OCI-LY7 (cell line): ENCODE data around the gene RAPGEF5. TPM values are rescaled to one million over a fixed set of nuclear protein-coding genes. Genes with fewer than 3 reads are reported as not detected.

Experiments used
- BruUV-seq: library from RNA; stranded (reverse); fragments of 400-500 nt; replicated peaks from 2 replicates; lab custom pipeline; 2021; lab: Mats Ljungman, UMichigan
- CTCF ChIA-PET: fragments of 300-600 bp; sonication (Branson Sonifier 250); formaldehyde crosslinking; loops from one replicate; lab custom pipeline; 2022; ENCODE audit warnings: antibody characterized with exemption; ENCODE audit not compliant: unreplicated experiment; lab: Charles Lee
- POLR2A ChIA-PET: fragments of 300-600 bp; sonication (Branson Sonifier 250); formaldehyde crosslinking; loops from one replicate; lab custom pipeline; 2022; ENCODE audit warnings: antibody characterized with exemption; lab: Charles Lee
- DNase-seq: peaks from one replicate; pipeline ENCODE4 v3.0.0-alpha.2; 2015; ENCODE audit warnings: low spot score
- H2AFZ ChIP-seq: fragments of 200-600 bp; sonication (generic), shearing (Covaris generic); 2 replicates; pipeline ENCODE4 v1.6.1; 2014; ENCODE audit warnings: mild to moderate bottlenecking, antibody characterized with exemption, low read length, moderate library complexity
- H3K27ac ChIP-seq: fragments of 200-600 bp; sonication (generic); 2 replicates; pipeline ENCODE4 v1.5.1; 2014; ENCODE audit warnings: mixed run types, low read depth, mild to moderate bottlenecking, moderate library complexity, low read length, inconsistent platforms; ENCODE audit not compliant: poor library complexity, severe bottlenecking
- H3K36me3 ChIP-seq: fragments of 200-600 bp; sonication (generic); 2 replicates; pipeline ENCODE4 v1.6.1; 2014; ENCODE audit warnings: mild to moderate bottlenecking, antibody characterized with exemption, low read length, moderate library complexity, mixed read lengths; ENCODE audit not compliant: insufficient read depth
- H3K4me1 ChIP-seq: fragments of 200-600 bp; sonication (generic); 2 replicates; pipeline ENCODE4 v1.5.1; 2014; ENCODE audit warnings: mild to moderate bottlenecking, low read length; ENCODE audit not compliant: insufficient read depth, poor library complexity, severe bottlenecking
- H3K4me2 ChIP-seq: fragments of 200-600 bp; sonication (generic); 2 replicates; pipeline ENCODE4 v1.6.1; 2014; ENCODE audit warnings: mild to moderate bottlenecking, low read length
- H3K4me3 ChIP-seq: fragments of 200-600 bp; sonication (generic); 2 replicates; pipeline ENCODE4 v1.5.1; 2014; ENCODE audit warnings: mild to moderate bottlenecking, low read depth, low read length; ENCODE audit not compliant: poor library complexity, severe bottlenecking
- H3K79me2 ChIP-seq: fragments of 200-600 bp; sonication (generic); 2 replicates; pipeline ENCODE4 v1.6.1; 2016; ENCODE audit warnings: low read depth, mild to moderate bottlenecking, low read length, moderate library complexity, mixed read lengths; ENCODE audit not compliant: insufficient read depth
- H3K9me2 ChIP-seq: fragments of 200-600 bp; sonication (generic); 2 replicates; pipeline ENCODE4 v1.6.1; 2016; ENCODE audit warnings: mild to moderate bottlenecking, low read length, mixed read lengths; ENCODE audit not compliant: insufficient read depth
- H3K9me3 ChIP-seq: fragments of 200-600 bp; sonication (generic); 2 replicates; pipeline ENCODE4 v1.6.1; 2014; ENCODE audit warnings: mild to moderate bottlenecking, mixed run types, low read length, mixed read lengths
- H4K20me1 ChIP-seq: fragments of 200-600 bp; sonication (generic); 2 replicates; pipeline ENCODE4 v1.6.1; 2014; ENCODE audit warnings: mild to moderate bottlenecking, antibody characterized with exemption, low read length, moderate library complexity, mixed read lengths; ENCODE audit not compliant: insufficient read depth
- EZH2phosphoT487 ChIP-seq: fragments of 200-600 bp; sonication (generic); IDR thresholded peaks from 2 replicates; pipeline ENCODE4 v1.6.1; 2018; ENCODE audit warnings: low read depth, borderline replicate concordance, mild to moderate bottlenecking, mixed run types, antibody characterized with exemption, low read length, moderate library complexity, mixed read lengths
- intact Hi-C: fragments of 100-400 bp; cut with micrococcal nuclease; formaldehyde crosslinking; loops from one replicate; pipeline ENCODE4 v1.10.0; 2022; ENCODE audit not compliant: unreplicated experiment
- total RNA-seq, 2 experiments: library from RNA; depleted of rRNA in 1 of 2; stranded (reverse); fragments of >200 nt in 1 of 2; shearing (Covaris generic) in 1 of 2; gene quantifications; 2 replicates each; pipeline ENCODE4 v1.2.3, GENCODE V29; 2014 to 2022
- TF ChIP-seq, protein P1 (sequence below): fragments of 200-600 bp; sonication (generic); conservative IDR thresholded peaks from 2 replicates; pipeline ENCODE4 v1.5.1; 2014; ENCODE audit warnings: mild to moderate bottlenecking, antibody characterized with exemption, low read length, moderate library complexity, mixed read lengths

Gene RAPGEF5
- total RNA-seq, 2 experiments from 2014 or later = 114 to 115 TPM

DNA sequence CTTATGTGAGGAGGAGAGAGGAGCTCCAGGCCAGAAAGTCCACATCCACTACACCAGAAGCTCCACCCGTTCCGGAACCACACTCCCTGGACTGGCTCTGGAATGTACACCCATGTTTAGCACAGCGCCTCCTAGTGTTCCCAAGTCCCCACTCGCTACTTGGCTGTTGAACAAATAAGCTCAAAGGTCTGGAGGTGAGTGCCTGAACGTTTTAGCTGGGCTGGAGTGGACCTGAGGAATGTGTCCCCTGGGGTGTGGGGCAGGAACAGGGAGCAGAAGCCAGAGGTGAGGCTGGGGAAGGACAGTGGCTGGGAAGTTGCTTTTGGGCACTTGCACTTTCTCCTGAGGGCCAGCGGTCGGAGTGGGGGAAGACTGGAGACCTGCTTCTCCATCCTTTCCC, 247.2 kb downstream of the RAPGEF5 start:
- ChIA-PET POLR2A (interaction anchor here (0.6 to 1.2 kb wide), 3 partner anchors 9 to 386 kb away, joined by 3 to 4 read pairs (median 4); no protein-coding TSS in a partner anchor), CTCF (interaction anchor here (0.8 to 1.7 kb wide), 6 partner anchors 26 to 390 kb away, joined by 3 to 5 read pairs (median 4); partner anchors contain the start of gene STEAP1B)
- intact Hi-C loops = loop anchor here (1.0 to 10.0 kb wide), 3 partner anchors 380 to 615 kb away; partner anchors contain the start of genes IL6 and STEAP1B
- H3K4me2 ChIP-seq = no peak overlapping the region
- no peak overlapping the region for H2AFZ ChIP-seq
- H3K4me3 ChIP-seq = no peak overlapping the region
- peaks cover 40% of the 10 kb centered on the region for H3K36me3 ChIP-seq
- H3K9me3 ChIP-seq = no peaks in the 10 kb centered on the region
- no TSS peak for BruUV-seq
- no peaks in the 10 kb centered on the region for H4K20me1 ChIP-seq
- TF ChIP-seq, protein P1, sequence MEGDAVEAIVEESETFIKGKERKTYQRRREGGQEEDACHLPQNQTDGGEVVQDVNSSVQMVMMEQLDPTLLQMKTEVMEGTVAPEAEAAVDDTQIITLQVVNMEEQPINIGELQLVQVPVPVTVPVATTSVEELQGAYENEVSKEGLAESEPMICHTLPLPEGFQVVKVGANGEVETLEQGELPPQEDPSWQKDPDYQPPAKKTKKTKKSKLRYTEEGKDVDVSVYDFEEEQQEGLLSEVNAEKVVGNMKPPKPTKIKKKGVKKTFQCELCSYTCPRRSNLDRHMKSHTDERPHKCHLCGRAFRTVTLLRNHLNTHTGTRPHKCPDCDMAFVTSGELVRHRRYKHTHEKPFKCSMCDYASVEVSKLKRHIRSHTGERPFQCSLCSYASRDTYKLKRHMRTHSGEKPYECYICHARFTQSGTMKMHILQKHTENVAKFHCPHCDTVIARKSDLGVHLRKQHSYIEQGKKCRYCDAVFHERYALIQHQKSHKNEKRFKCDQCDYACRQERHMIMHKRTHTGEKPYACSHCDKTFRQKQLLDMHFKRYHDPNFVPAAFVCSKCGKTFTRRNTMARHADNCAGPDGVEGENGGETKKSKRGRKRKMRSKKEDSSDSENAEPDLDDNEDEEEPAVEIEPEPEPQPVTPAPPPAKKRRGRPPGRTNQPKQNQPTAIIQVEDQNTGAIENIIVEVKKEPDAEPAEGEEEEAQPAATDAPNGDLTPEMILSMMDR = no peak
- no peak for TF ChIP-seq EZH2phosphoT487
- H3K27ac ChIP-seq = no peak overlapping the region
- H3K79me2 ChIP-seq = no peaks in the 10 kb centered on the region
- H3K4me1 ChIP-seq = no peaks in the 10 kb centered on the region
- H3K9me2 ChIP-seq = no peaks in the 10 kb centered on the region
- DNase-seq = peak; percentile 26

DNA sequence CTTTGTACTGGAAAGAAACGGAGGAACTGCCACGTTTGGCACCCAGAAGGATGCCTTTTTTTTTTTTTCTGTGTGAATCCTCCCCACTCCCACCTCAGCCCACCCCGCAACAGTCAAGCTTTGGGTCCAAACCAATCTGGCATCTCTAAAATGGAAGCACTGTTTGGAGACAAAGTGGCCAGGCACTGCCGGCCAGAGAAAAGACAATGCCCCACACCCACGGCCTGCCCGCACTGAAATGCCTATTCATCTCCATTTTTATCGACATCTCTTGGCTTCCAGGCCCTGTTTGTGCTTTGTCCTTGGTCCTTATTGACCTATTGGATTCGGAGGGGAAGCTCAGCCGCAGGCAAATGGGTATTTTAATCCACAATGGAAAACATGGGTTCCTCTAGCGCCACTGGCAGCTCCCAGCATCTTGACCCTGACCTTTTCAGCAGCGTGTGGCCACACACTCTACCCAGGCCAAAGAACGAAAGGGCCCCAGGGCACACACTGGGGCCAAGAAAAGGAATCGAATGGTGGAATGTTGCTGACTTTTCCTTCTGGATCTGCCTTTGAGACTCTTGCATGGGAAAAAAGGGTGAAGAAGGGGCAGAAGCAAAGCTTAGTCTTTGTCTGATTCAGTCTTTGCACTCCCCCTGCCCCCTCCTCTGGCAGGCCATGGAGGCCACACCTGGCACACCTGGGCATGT, 248.7 kb downstream of the RAPGEF5 start:
- no peaks in the 10 kb centered on the region for H3K79me2 ChIP-seq
- intact Hi-C loops = loop anchor here (10.0 kb wide), 1 partner anchor 617 kb away; the partner anchor contains the start of gene IL6
- no peak overlapping the region for H3K27ac ChIP-seq
- H3K9me2 ChIP-seq = no peaks in the 10 kb centered on the region
- H3K9me3 ChIP-seq = no peaks in the 10 kb centered on the region
- no peaks in the 10 kb centered on the region for H4K20me1 ChIP-seq
- H3K36me3 ChIP-seq = peaks cover 31% of the 10 kb centered on the region
- H3K4me2 ChIP-seq = no peak overlapping the region
- no peak for DNase-seq
- POLR2A ChIA-PET = interaction anchor here (0.7 to 1.1 kb wide), 3 partner anchors 10 to 375 kb away, joined by 3 to 4 read pairs (median 3); no protein-coding TSS in a partner anchor
- no peaks in the 10 kb centered on the region for H3K4me1 ChIP-seq
- CTCF ChIA-PET = interaction anchor here (0.6 kb wide), 1 partner anchor 15 kb away, joined by 4 read pairs; no protein-coding TSS in a partner anchor
- BruUV-seq = no TSS peak
- H2AFZ ChIP-seq = no peak overlapping the region
- TF ChIP-seq, protein P1 = no peak
- no peak for TF ChIP-seq EZH2phosphoT487
- H3K4me3 ChIP-seq = no peak overlapping the region
